ENCODE data around the gene ZFAND6.
"Not testable (repeated sequence)": the region's sequence is repeated elsewhere in the genome, so short reads cannot be mapped to it uniquely, and the experiment has no call there.

DNA sequence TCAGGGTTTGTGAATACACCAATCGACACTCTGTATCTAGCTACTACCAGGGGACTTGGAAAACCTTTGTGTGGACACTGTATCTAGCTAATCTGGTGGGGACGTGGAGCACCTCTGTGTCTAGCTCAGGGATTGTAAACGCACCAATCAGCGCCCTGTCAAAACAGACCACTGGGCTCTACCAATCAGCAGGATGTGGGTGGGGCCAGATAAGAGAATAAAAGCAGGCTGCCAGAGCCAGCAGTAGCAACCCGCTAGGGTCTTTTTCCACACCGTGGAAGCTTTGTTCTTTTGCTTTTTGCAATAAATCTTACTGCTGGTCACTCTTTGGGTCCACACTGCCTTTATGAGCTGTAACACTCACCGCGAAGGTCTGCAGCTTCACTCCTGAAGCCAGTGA lies 42.3 kb upstream of the ZFAND6 start:
- TF ChIP-seq, protein P1, sequence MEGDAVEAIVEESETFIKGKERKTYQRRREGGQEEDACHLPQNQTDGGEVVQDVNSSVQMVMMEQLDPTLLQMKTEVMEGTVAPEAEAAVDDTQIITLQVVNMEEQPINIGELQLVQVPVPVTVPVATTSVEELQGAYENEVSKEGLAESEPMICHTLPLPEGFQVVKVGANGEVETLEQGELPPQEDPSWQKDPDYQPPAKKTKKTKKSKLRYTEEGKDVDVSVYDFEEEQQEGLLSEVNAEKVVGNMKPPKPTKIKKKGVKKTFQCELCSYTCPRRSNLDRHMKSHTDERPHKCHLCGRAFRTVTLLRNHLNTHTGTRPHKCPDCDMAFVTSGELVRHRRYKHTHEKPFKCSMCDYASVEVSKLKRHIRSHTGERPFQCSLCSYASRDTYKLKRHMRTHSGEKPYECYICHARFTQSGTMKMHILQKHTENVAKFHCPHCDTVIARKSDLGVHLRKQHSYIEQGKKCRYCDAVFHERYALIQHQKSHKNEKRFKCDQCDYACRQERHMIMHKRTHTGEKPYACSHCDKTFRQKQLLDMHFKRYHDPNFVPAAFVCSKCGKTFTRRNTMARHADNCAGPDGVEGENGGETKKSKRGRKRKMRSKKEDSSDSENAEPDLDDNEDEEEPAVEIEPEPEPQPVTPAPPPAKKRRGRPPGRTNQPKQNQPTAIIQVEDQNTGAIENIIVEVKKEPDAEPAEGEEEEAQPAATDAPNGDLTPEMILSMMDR (IDR thresholded peaks at IDR 0.05; ENCODE audit: poor library complexity), result not testable (repeated sequence)
- not testable (repeated sequence) for TF ChIP-seq EZH2 (IDR thresholded peaks at IDR 0.05; ENCODE audit: borderline replicate concordance); EZH2phosphoT487 (IDR thresholded peaks at IDR 0.05; ENCODE audit: low read depth, severe bottlenecking, unreplicated experiment)
